ENCODE results near the gene KCNAB1.

- no peak for TF ChIP-seq CTCF (IDR thresholded peaks at IDR 0.05)
- TF ChIP-seq EZH2 (IDR thresholded peaks at IDR 0.05; ENCODE audit: borderline replicate concordance, insufficient read depth, low read depth, low read length, poor library complexity, severe bottlenecking) = no peak
These were observed 54.0 kb downstream of the KCNAB1 start for GRCh38 chr3:156174229-156174847.

All from B cell (primary cell).